Stomach (tissue), 4 donors: ENCODE measurements around the gene AKAP10.

ENCODE experiments used
- POLR2A ChIP-seq, 4 donors: fragments of 450-650 bp; IDR thresholded peaks; one replicate each; pipeline ENCODE4 v1.6.1; 2016; ENCODE audit warnings: antibody characterized with exemption in 4 of 4, control low read depth in 2 of 4, mild to moderate bottlenecking in 1 of 4, moderate library complexity in 1 of 4
- POLR2AphosphoS5 ChIP-seq, 3 donors: sonication (generic); formaldehyde crosslinking; IDR thresholded peaks; one replicate each; pipeline ENCODE4 v1.6.1; 2016; ENCODE audit warnings: antibody characterized with exemption in 3 of 3
- TF ChIP-seq, protein P1 (sequence below), 7 experiments: fragments of 450-650 bp in 4 of 7; fragments of 200-600 bp in 3 of 7; sonication (generic) in 3 of 7; IDR thresholded peaks; one replicate each; pipeline ENCODE4 v1.5.1; 2016 to 2019; ENCODE audit warnings: antibody characterized with exemption in 7 of 7, control low read depth in 2 of 7, mild to moderate bottlenecking in 1 of 7

DNA sequence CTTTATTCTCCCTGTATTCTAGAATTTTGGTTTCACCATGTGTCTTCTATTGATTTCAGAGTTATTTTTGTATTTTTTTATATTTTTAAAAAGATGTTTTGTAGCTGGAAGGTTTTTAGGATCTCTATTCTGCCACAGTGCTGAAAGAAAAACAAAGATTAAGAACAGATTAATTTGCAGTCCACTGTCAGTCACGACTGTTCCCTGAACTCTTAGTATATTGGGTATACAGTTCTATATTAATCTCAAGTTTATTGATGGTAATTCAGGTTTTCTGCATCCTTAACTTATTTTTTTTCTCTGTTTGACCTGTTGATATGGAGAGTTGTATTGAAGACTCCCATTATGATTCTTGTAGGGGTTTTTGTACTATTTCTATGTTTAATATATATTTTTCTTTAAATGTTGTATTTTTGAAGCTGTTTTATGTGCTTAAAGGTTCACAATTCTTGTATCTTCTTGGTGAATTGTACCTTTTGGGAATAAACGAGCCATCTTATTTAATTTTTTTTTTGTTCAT lies 34.4 kb upstream of the AKAP10 start:
- TF ChIP-seq POLR2A (IDR thresholded peaks at IDR 0.05) (no peak), POLR2AphosphoS5 (IDR thresholded peaks at IDR 0.05) (no peak)
- TF ChIP-seq, protein P1, sequence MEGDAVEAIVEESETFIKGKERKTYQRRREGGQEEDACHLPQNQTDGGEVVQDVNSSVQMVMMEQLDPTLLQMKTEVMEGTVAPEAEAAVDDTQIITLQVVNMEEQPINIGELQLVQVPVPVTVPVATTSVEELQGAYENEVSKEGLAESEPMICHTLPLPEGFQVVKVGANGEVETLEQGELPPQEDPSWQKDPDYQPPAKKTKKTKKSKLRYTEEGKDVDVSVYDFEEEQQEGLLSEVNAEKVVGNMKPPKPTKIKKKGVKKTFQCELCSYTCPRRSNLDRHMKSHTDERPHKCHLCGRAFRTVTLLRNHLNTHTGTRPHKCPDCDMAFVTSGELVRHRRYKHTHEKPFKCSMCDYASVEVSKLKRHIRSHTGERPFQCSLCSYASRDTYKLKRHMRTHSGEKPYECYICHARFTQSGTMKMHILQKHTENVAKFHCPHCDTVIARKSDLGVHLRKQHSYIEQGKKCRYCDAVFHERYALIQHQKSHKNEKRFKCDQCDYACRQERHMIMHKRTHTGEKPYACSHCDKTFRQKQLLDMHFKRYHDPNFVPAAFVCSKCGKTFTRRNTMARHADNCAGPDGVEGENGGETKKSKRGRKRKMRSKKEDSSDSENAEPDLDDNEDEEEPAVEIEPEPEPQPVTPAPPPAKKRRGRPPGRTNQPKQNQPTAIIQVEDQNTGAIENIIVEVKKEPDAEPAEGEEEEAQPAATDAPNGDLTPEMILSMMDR (IDR thresholded peaks at IDR 0.05): no peak
